ENCODE data around the gene RIOK2. TPM values are rescaled to one million over a fixed set of nuclear protein-coding genes. Genes with fewer than 3 reads are reported as not detected.

Gene RIOK2
- total and polyA plus RNA-seq, 10 of the 15 experiments (the other 5 are each of a cell fraction or from before 2014, with no cell fraction given) = 23.0 to 69.1 (median 33.3) TPM

- H3K36me3 ChIP-seq (ENCODE audit: control insufficient read depth in 2 of 2, insufficient read depth in 2 of 2, low read length in 1 of 2) = no peaks in the 10 kb centered on the region
- H3K4me3 ChIP-seq = no peak overlapping the region
- no peaks in the 10 kb centered on the region for H3K4me1 ChIP-seq (ENCODE audit: control insufficient read depth, insufficient read depth, low read length)
- WGBS (ENCODE audit: insufficient coverage, insufficient replicate concordance, low lambda C conversion rate, missing lambda C conversion rate) = 29% methylated on average over 2 of the region's 2 CpGs
- RAD21 ChIA-PET (ENCODE audit: unreplicated experiment) = no interaction called here
- H3K27ac ChIP-seq (ENCODE audit: control insufficient read depth, insufficient read depth) = no peak overlapping the region
- TF ChIP-seq, protein P1, sequence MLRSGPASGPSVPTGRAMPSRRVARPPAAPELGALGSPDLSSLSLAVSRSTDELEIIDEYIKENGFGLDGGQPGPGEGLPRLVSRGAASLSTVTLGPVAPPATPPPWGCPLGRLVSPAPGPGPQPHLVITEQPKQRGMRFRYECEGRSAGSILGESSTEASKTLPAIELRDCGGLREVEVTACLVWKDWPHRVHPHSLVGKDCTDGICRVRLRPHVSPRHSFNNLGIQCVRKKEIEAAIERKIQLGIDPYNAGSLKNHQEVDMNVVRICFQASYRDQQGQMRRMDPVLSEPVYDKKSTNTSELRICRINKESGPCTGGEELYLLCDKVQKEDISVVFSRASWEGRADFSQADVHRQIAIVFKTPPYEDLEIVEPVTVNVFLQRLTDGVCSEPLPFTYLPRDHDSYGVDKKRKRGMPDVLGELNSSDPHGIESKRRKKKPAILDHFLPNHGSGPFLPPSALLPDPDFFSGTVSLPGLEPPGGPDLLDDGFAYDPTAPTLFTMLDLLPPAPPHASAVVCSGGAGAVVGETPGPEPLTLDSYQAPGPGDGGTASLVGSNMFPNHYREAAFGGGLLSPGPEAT (IDR thresholded peaks at IDR 0.05; ENCODE audit: low read depth) = no peak
- TF ChIP-seq IRF3 (IDR thresholded peaks at IDR 0.05) = no peak
- no peak for TF ChIP-seq NR2C1 (IDR thresholded peaks at IDR 0.05)
- no peak for TF ChIP-seq NFYB (IDR thresholded peaks at IDR 0.05; ENCODE audit: insufficient read depth, low read depth, low read length)
- TF ChIP-seq POLR2A (IDR thresholded peaks at IDR 0.05; ENCODE audit: low read depth, low read length) = no peak
- TF ChIP-seq USF1 (IDR thresholded peaks at IDR 0.05; ENCODE audit: borderline replicate concordance, extremely low read length, insufficient read depth, low read depth, low read length) = no peak
- no peak for TF ChIP-seq SP1 (IDR thresholded peaks at IDR 0.05; ENCODE audit: low read depth, low read length)
- in situ Hi-C loops (cut with MboI) = no loop called here
- SMC1A ChIA-PET (ENCODE audit: uncharacterized antibody, unreplicated experiment) = no interaction called here
- no peaks in the 10 kb centered on the region; a peak in 1 of 4 replicates for H3K27me3 ChIP-seq (replicated peaks in 1 of 2; ENCODE audit: control insufficient read depth in 2 of 2, insufficient read depth in 2 of 2, low read length in 1 of 2)
- no peak overlapping the region for H3K9ac ChIP-seq (ENCODE audit: control insufficient read depth, insufficient read depth, low read length)
- no peaks in the 10 kb centered on the region for H3K79me2 ChIP-seq (ENCODE audit: control insufficient read depth, insufficient read depth, low read length)
- FAIRE-seq (no peak), DNase-seq (ENCODE audit: low read depth, low spot score) (no peak), ATAC-seq (no peak)
- CTCF ChIA-PET = interaction anchor here (0.6 kb wide), 1 partner anchor 1573 kb away, joined by 4 read pairs; no protein-coding TSS in a partner anchor
- H3K9me3 ChIP-seq (replicated peaks; ENCODE audit: control insufficient read depth, insufficient read depth, low read length) = no peaks in the 10 kb centered on the region
- no TSS peak for BruUV-seq (replicated peaks)
- POLR2A ChIA-PET = no interaction called here
- H4K20me1 ChIP-seq (ENCODE audit: control insufficient read depth, insufficient read depth) = no peaks in the 10 kb centered on the region
- intact Hi-C loops (cut with micrococcal nuclease; ENCODE audit: unreplicated experiment) = no loop called here
- no peak overlapping the region for H3K4me2 ChIP-seq (ENCODE audit: control insufficient read depth, insufficient read depth)
- no peak overlapping the region for H2AFZ ChIP-seq (ENCODE audit: control insufficient read depth, low read depth, low read length)
These were observed 40.5 kb upstream of the RIOK2 start for GRCh38 chr5:97223596-97223995.

Data from GM12878 (cell line).